Left lung (tissue), 10 donors: ENCODE measurements around the gene EPSTI1. TPM values are rescaled to one million over a fixed set of nuclear protein-coding genes. Genes with fewer than 3 reads are reported as not detected.

Source experiments
- ATAC-seq: fragments of 200-7000 bp; cut with Tn5 transposase; one replicate; pipeline ENCODE4 v1.9.1; 2020; ENCODE audit warnings: moderate library complexity
- DNase-seq, 4 donors: peaks; one replicate each; pipeline ENCODE4 v3.0.0-alpha.2; 2013 to 2020
- H3K27ac ChIP-seq, 2 donors: fragments of 200-600 bp; sonication (generic) in 1 of 2; one replicate each; pipeline versions ENCODE4 v1.5.0 to v1.8.0; 2020 to 2021
- H3K27me3 ChIP-seq, 2 donors: fragments of 200-600 bp; sonication (generic) in 1 of 2; one replicate each; pipeline versions ENCODE4 v1.5.0 to v1.8.0; 2020 to 2021
- H3K36me3 ChIP-seq, 2 donors: fragments of 200-600 bp; sonication (generic) in 1 of 2; one replicate each; pipeline versions ENCODE4 v1.5.0 to v1.8.0; 2020 to 2021
- H3K4me1 ChIP-seq, 2 donors: fragments of 200-600 bp; one replicate each; pipeline ENCODE4 v1.8.0; 2021
- H3K4me3 ChIP-seq, 2 donors: fragments of 200-600 bp; sonication (generic) in 1 of 2; one replicate each; pipeline versions ENCODE4 v1.5.0 to v1.8.0; 2020 to 2021; ENCODE audit warnings: mild to moderate bottlenecking in 1 of 2
- H3K9me3 ChIP-seq, 2 donors: fragments of 200-600 bp; sonication (generic) in 1 of 2; one replicate each; pipeline versions ENCODE4 v1.5.0 to v1.8.0; 2020 to 2021
- intact Hi-C, 2 donors: fragments of 100-400 bp; cut with DNase I; formaldehyde crosslinking; loops; one replicate each; pipeline versions ENCODE4 v1.11.2 to v1.14.2; 2022
- polyA plus RNA-seq, 6 donors: library from polyadenylated mRNA; unstranded; fragments of 120-200 nt; gene quantifications; one replicate each; pipeline ENCODE4 v1.2.1, GENCODE V29; 2013; ENCODE audit not compliant: insufficient read length in 6 of 6
- total RNA-seq, 2 donors: library from RNA; stranded (reverse); fragmentation: NEBNext Ultra II Directional; extraction: Animal tissue kit (Norgen Biotek cat#: 25700); gene quantifications; one replicate each; pipeline ENCODE4 v1.2.1, GENCODE V29; 2021
- TF ChIP-seq, protein P1 (sequence below), 2 donors: fragments of 200-600 bp; sonication (generic) in 1 of 2; IDR thresholded peaks; one replicate each; pipeline versions ENCODE4 v1.5.0 to v1.8.0; 2021; ENCODE audit warnings: antibody characterized with exemption in 2 of 2
- donor health status: DM: no; HTN: yes; CAD: no.
- donor health status: DM: no; HTN: no; CAD: no.

The EPSTI1 gene
- total and polyA plus RNA-seq, 8 donors: 11.1 to 22.4 (median 14.1) TPM

DNA sequence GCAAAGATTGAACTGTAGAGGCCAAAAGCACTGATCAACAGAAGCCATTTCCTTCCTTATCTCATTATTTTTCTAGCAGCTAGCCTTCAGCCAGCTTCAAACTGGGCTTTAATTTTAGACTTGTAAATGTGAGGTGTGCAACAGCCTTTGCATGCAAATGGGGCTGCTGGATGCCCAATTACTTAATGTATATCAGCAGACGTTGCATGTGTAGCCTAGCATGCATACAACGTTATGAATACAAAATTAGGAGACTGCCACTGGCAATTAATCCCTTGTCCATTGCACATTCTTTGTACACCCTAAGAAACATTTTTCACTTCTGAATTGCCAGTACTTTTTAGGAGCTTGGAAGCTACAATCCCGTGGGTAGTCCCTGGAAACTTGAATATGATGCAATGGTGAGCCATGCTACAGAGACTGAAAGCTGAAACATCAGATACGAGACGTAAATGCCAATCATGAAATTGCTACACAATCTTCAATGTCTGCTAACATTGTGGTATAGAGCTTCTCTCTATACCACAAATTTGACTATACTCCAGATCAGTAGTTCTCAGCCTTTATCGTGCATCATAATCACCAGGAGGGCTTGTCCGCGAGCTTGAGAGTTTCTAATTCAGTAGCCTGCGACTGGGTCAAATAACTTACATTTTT lies 20.2 kb downstream of the EPSTI1 start:
- Histone ChIP-seq H3K27ac (no peak overlapping the region), H3K36me3 (peaks cover 0 to 10% of the 10 kb centered on the region in 2 donors), H3K9me3 (no peaks in the 10 kb centered on the region), H3K27me3 (no peaks in the 10 kb centered on the region), H3K4me1 (peaks cover 0 to 26% of the 10 kb centered on the region in 2 donors), H3K4me3 (no peak overlapping the region)
- TF ChIP-seq, protein P1, sequence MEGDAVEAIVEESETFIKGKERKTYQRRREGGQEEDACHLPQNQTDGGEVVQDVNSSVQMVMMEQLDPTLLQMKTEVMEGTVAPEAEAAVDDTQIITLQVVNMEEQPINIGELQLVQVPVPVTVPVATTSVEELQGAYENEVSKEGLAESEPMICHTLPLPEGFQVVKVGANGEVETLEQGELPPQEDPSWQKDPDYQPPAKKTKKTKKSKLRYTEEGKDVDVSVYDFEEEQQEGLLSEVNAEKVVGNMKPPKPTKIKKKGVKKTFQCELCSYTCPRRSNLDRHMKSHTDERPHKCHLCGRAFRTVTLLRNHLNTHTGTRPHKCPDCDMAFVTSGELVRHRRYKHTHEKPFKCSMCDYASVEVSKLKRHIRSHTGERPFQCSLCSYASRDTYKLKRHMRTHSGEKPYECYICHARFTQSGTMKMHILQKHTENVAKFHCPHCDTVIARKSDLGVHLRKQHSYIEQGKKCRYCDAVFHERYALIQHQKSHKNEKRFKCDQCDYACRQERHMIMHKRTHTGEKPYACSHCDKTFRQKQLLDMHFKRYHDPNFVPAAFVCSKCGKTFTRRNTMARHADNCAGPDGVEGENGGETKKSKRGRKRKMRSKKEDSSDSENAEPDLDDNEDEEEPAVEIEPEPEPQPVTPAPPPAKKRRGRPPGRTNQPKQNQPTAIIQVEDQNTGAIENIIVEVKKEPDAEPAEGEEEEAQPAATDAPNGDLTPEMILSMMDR (IDR thresholded peaks at IDR 0.05): no peak
- ATAC-seq (no peak), DNase-seq (no peak)
- intact Hi-C loops: no loop called here

DNA sequence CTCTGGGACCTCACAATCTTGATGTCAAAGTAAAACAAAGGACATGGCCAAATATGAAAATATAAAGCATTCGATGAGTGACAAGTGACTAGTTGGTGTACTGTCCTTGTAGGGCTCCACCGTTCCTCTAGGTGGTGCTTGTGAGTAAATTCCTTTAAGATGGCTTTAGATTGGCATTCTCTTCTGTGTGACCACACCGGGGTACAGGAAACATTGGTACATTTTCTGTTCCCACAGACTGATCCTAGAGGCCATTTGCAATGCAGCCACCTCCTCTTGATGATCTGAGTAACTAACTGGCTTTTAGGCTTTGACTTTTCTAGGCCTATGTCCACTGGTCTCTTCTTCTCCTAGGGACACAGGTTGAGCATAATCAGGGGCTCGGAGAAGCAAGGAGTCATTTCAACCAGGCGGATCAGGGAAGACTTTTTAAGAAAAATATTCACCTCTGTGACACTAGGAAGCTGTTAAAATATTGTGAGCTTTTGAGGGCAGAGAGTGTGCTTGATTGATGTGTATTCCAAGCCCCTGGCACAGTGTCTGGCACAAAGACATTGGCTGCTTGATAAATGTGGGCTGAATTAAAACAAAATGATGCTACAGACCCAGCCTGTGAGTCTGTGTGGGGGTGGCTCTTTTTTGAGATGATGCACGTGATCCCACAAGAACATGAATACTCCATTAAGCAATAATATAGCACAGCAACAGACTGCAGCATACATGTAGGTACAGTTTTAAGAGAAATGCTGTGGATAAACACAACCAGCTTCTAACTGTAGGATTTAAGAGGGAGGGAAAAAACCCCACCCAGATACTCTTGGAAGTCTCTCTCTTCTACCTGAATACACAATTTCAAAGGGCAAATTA lies 21.0 kb downstream of the EPSTI1 start:
- no peak overlapping the region for H3K27ac ChIP-seq
- peaks cover 0 to 8% of the 10 kb centered on the region in 2 donors for H3K36me3 ChIP-seq
- H3K9me3 ChIP-seq: no peaks in the 10 kb centered on the region
- peaks cover 0 to 26% of the 10 kb centered on the region in 2 donors for H3K4me1 ChIP-seq
- no peaks in the 10 kb centered on the region for H3K27me3 ChIP-seq
- no peak overlapping the region for H3K4me3 ChIP-seq
- intact Hi-C loops: no loop called here
- TF ChIP-seq, protein P1 (IDR thresholded peaks at IDR 0.05): peak; percentile 59 to 73
- ATAC-seq (peak; percentile 71), DNase-seq (no peak)

DNA sequence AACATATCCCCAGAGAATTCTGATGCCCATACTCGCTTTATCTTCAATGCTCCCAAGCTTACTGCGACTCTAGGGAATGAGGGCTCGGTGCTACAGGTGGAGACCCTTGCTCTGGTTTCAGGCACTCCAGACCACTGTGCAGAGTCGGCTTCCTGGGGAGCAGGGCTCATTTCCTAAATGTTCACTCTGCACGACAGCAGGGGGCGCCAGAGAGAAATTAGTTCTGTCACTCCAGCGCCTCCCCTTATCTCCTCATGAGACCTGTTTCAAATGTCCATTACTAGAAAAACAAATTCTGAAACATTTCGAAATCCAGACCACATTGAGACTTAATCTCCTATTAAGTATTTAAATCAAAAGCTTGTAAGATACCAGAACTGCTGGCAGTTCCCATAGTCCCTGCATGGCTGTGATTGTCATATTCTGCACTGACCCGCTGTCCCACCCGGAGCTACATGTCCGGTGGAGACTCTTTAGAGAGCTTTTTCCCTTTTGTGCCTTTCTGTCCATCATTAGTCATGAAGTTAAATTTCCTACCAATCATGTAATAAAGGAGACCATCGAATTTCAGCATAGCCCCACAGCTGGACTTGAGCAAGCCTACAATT lies 22.4 kb downstream of the EPSTI1 start:
- no peak overlapping the region for H3K4me3 ChIP-seq
- intact Hi-C loops: no loop called here
- H3K4me1 ChIP-seq: peaks cover 0 to 26% of the 10 kb centered on the region in 2 donors
- TF ChIP-seq, protein P1 (IDR thresholded peaks at IDR 0.05): peak; percentile 74 to 82
- no peaks in the 10 kb centered on the region for H3K27me3 ChIP-seq
- H3K9me3 ChIP-seq: no peaks in the 10 kb centered on the region
- no peak overlapping the region for H3K27ac ChIP-seq
- peaks cover 0 to 7% of the 10 kb centered on the region in 2 donors for H3K36me3 ChIP-seq
- peak; percentile 94 for ATAC-seq
- DNase-seq: peak in 3 of 4 donors; percentile 77 to 85 (median 81)

DNA sequence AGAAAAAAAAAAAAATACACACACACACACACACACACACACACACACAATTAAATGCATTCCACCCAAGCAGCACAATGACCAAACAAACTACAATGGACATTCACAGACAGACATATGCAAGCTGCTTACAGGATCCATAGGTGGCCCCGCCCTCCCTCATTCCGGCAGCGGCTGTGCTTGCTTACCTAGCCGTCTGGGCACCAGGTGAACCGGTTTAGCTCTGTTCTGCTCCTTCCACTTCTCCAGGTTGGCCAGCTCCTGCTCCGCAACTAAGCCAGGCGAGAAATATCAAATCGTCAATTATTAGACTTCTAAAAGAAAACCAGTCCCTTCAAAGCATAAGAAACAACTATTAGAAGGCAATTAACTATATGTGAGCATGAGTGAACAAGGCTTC lies 23.1 kb downstream of the EPSTI1 start:
- ATAC-seq (peak; percentile 93), DNase-seq (peak in 3 of 4 donors; percentile 69 to 83 (median 75))
- Histone ChIP-seq H3K27ac (no peak overlapping the region), H3K36me3 (peaks cover 0 to 15% of the 10 kb centered on the region in 2 donors), H3K4me1 (peaks cover 0 to 26% of the 10 kb centered on the region in 2 donors), H3K9me3 (no peaks in the 10 kb centered on the region), H3K4me3 (no peak overlapping the region), H3K27me3 (no peaks in the 10 kb centered on the region)
- intact Hi-C loops: no loop called here
- TF ChIP-seq, protein P1 (IDR thresholded peaks at IDR 0.05): no peak

DNA sequence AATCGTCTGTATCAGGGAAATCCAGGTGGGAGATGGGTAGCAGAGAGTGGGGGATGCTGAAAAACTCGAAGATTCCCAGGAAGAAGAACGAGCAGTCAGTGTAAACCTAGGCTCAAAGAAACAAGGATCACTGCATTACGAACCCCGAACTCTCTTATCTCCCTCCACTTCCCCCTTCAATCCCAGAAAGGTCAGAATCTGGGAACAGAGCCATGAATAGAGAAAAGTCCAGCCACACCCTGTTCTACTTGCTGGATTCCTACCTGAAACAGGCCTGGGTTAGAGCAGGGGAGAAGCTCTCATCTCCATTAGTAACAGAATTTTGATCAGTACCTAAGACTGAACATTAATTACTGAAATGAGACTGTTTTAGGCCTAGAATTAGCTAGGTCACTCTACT lies 24.4 kb downstream of the EPSTI1 start:
- DNase-seq (no peak), ATAC-seq (peak; percentile 56)
- TF ChIP-seq, protein P1 (IDR thresholded peaks at IDR 0.05): no peak
- intact Hi-C loops: no loop called here
- no peaks in the 10 kb centered on the region for H3K9me3 ChIP-seq
- H3K4me1 ChIP-seq: peaks cover 0 to 26% of the 10 kb centered on the region in 2 donors
- peaks cover 0 to 27% of the 10 kb centered on the region in 2 donors for H3K36me3 ChIP-seq
- no peaks in the 10 kb centered on the region for H3K27me3 ChIP-seq
- no peak overlapping the region for H3K4me3 ChIP-seq
- H3K27ac ChIP-seq: no peak overlapping the region
